CD4-positive, alpha-beta T cell (primary cell): ENCODE data around the gene TCF15. TPM values are rescaled to one million over a fixed set of nuclear protein-coding genes. Genes with fewer than 3 reads are reported as not detected.

Experiments
- ATAC-seq: fragments of 200-7000 bp; cut with Tn5 transposase; one replicate; pipeline ENCODE4 v1.10.0; 2022; ENCODE audit warnings: mild to moderate bottlenecking; ENCODE audit not compliant: poor library complexity
- CTCF ChIA-PET: fragments of 350-600 bp; sonication (Branson Sonifier 250); formaldehyde crosslinking; loops from one replicate; lab custom pipeline; 2021; ENCODE audit warnings: antibody characterized with exemption, inconsistent platforms; lab: Charles Lee
- POLR2A ChIA-PET: fragments of 350-600 bp; sonication (Branson Sonifier 250); formaldehyde crosslinking; loops from one replicate; lab custom pipeline; 2021; ENCODE audit warnings: antibody characterized with exemption, inconsistent platforms; lab: Charles Lee
- DNase-seq, 14 experiments: peaks; one replicate each; pipeline ENCODE4 v3.0.0-alpha.2; 2013 to 2020; ENCODE audit warnings: mixed read lengths in 2 of 14
- H3K27ac ChIP-seq, 2 donors: one replicate each; pipeline versions ENCODE4 v1.5.1 to v1.7.0; 2013; ENCODE audit warnings: low read length in 2 of 2, low read depth in 1 of 2, mild to moderate bottlenecking in 1 of 2
- H3K27me3 ChIP-seq, 2 experiments: 1 replicate in 1 of 2; 2 replicates in 1 of 2; pipeline versions ENCODE4 v1.6.1 to v1.7.0; 2013; ENCODE audit warnings: low read length in 2 of 2, control low read depth in 1 of 2, mild to moderate bottlenecking in 1 of 2, moderate library complexity in 1 of 2; ENCODE audit not compliant: insufficient read depth in 2 of 2, control insufficient read depth in 1 of 2
- H3K36me3 ChIP-seq: one replicate; pipeline ENCODE4 v1.6.1; 2013; ENCODE audit warnings: low read length, control low read depth; ENCODE audit not compliant: insufficient read depth
- H3K4me1 ChIP-seq: one replicate; pipeline ENCODE4 v1.6.1; 2013; ENCODE audit warnings: low read length, control low read depth; ENCODE audit not compliant: insufficient read depth
- H3K4me3 ChIP-seq: one replicate; pipeline ENCODE4 v1.5.1; 2013; ENCODE audit warnings: mild to moderate bottlenecking, low read length, moderate library complexity
- H3K9me3 ChIP-seq, 2 experiments: 1 replicate in 1 of 2; 2 replicates in 1 of 2; pipeline versions ENCODE4 v1.6.1 to v1.7.0; 2013; ENCODE audit warnings: low read length in 2 of 2, mild to moderate bottlenecking in 2 of 2, control low read depth in 1 of 2, moderate library complexity in 1 of 2; ENCODE audit not compliant: control insufficient read depth in 1 of 2, insufficient read depth in 1 of 2
- H3K27ac Mint-ChIP-seq: one replicate; pipeline ENCODE4 v1.8.0; 2020; ENCODE audit warnings: mixed read lengths
- H3K27me3 Mint-ChIP-seq: one replicate; pipeline ENCODE4 v1.8.0; 2021; ENCODE audit warnings: mixed read lengths
- H3K36me3 Mint-ChIP-seq: one replicate; pipeline ENCODE4 v1.8.0; 2021; ENCODE audit warnings: low read depth, mixed read lengths
- H3K4me1 Mint-ChIP-seq: one replicate; pipeline ENCODE4 v1.8.0; 2021; ENCODE audit warnings: low read depth, mixed read lengths
- H3K4me3 Mint-ChIP-seq: one replicate; pipeline ENCODE4 v1.8.0; 2020; ENCODE audit warnings: mild to moderate bottlenecking, mixed read lengths
- H3K9me3 Mint-ChIP-seq: one replicate; pipeline ENCODE4 v1.8.0; 2020; ENCODE audit warnings: mixed read lengths
- CTCF ChIP-seq: fragments of 200-600 bp; IDR thresholded peaks from one replicate; pipeline ENCODE4 v1.8.0; 2022; ENCODE audit warnings: antibody characterized with exemption, mild to moderate bottlenecking
- intact Hi-C, 2 experiments: fragments of 100-400 bp; cut with DNase I in 1 of 2; cut with micrococcal nuclease in 1 of 2; formaldehyde crosslinking; loops; one replicate each; pipeline versions ENCODE4 v1.15.1 to v1.9.0; 2023 to 2025; cut with DNase I, micrococcal nuclease
- total RNA-seq, 174 experiments: library from RNA in 2 of 174; stranded (reverse) in 2 of 174; gene quantifications; one replicate each; pipeline ENCODE4 v1.2.3 and lab custom pipeline; 2021 to 2026

The TCF15 gene
- total RNA-seq, 2 experiments from 2014 or later = not detected

DNA sequence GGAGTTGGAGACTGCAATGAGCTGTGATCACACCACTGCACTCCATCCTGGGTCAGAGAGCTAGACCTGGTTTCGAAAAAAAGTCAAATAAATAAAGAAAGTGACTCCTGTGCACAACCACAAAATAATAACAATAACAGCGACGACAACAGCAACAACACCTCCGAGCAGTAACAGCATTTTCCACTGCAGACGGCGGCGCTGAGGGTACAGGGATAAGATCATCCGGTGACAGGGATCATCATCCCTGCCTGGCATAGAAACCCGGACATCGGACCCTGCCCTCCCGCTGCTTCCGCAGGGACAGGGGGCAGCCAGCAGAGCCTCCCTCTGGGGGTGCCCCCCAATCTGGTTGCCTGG is 31.4 kb upstream of the TCF15 start:
- Mint-ChIP-seq H3K36me3 (no peaks in the 10 kb centered on the region), H3K4me3 (peak overlapping the region; percentile 39), H3K27me3 (peaks cover 21% of the 10 kb centered on the region), H3K27ac (no peak overlapping the region), H3K4me1 (peaks cover 16% of the 10 kb centered on the region), H3K9me3 (no peaks in the 10 kb centered on the region)
- Histone ChIP-seq H3K27me3 (peaks cover 12 to 14% of the 10 kb centered on the region in 2 experiments), H3K36me3 (no peaks in the 10 kb centered on the region), H3K4me3 (no peak overlapping the region), H3K4me1 (peaks cover 17% of the 10 kb centered on the region), H3K9me3 (no peaks in the 10 kb centered on the region), H3K27ac (no peak overlapping the region)
- intact Hi-C loops = no loop called here
- ChIA-PET CTCF (no interaction called here), POLR2A (no interaction called here)
- DNase-seq = no peak
- TF ChIP-seq CTCF = no peak
- no peak for ATAC-seq

- ATAC-seq (no peak), DNase-seq (no peak)
- TF ChIP-seq CTCF = no peak
- H3K27ac Mint-ChIP-seq = no peak overlapping the region
- peaks cover 16% of the 10 kb centered on the region for H3K4me1 Mint-ChIP-seq
- H3K4me1 ChIP-seq = peaks cover 15% of the 10 kb centered on the region
- no peak overlapping the region for H3K4me3 ChIP-seq
- peaks cover 12 to 14% of the 10 kb centered on the region in 2 experiments for H3K27me3 ChIP-seq
- H3K27ac ChIP-seq = no peak overlapping the region
- peaks cover 27% of the 10 kb centered on the region for H3K27me3 Mint-ChIP-seq
- ChIA-PET CTCF (no interaction called here), POLR2A (no interaction called here)
- H3K9me3 Mint-ChIP-seq = no peaks in the 10 kb centered on the region
- no peaks in the 10 kb centered on the region for H3K9me3 ChIP-seq
- H3K4me3 Mint-ChIP-seq = peak overlapping the region; percentile 39
- intact Hi-C loops = no loop called here
- no peaks in the 10 kb centered on the region for H3K36me3 ChIP-seq
- H3K36me3 Mint-ChIP-seq = no peaks in the 10 kb centered on the region
Observed at GRCh38 chr20:640674-641515, 30.8 kb upstream of the TCF15 start.

GRCh38 chr20:638579-638978 is 28.5 kb upstream of the TCF15 start:
- Histone ChIP-seq H3K4me3 (no peak overlapping the region), H3K4me1 (peaks cover 7% of the 10 kb centered on the region), H3K27me3 (peaks cover 9 to 18% of the 10 kb centered on the region in 2 experiments), H3K9me3 (peaks cover 0 to 5% of the 10 kb centered on the region in 2 experiments), H3K36me3 (no peaks in the 10 kb centered on the region), H3K27ac (no peak overlapping the region)
- H3K4me3 Mint-ChIP-seq = no peak overlapping the region
- H3K4me1 Mint-ChIP-seq = peaks cover 11% of the 10 kb centered on the region
- DNase-seq (no peak), ATAC-seq (no peak)
- intact Hi-C loops = no loop called here
- peaks cover 27% of the 10 kb centered on the region for H3K27me3 Mint-ChIP-seq
- no peak for TF ChIP-seq CTCF
- ChIA-PET POLR2A (no interaction called here), CTCF (no interaction called here)
- no peaks in the 10 kb centered on the region for H3K9me3 Mint-ChIP-seq
- H3K36me3 Mint-ChIP-seq = no peaks in the 10 kb centered on the region
- H3K27ac Mint-ChIP-seq = no peak overlapping the region
